Ovary (tissue), 9 donors: ENCODE results near the gene NFKB2. TPM values are rescaled to one million over a fixed set of nuclear protein-coding genes. Genes with fewer than 3 reads are reported as not detected.

Source experiments
- DNase-seq, 5 donors: peaks; one replicate each; pipeline ENCODE4 v3.0.0-alpha.2; 2019 to 2020
- H3K27ac ChIP-seq, 2 donors: fragments of 200-600 bp; one replicate each; pipeline versions ENCODE4 v1.5.1 to v1.8.0; 2019 to 2022
- H3K27me3 ChIP-seq: fragments of 200-600 bp; one replicate; pipeline ENCODE4 v1.8.0; 2022
- H3K36me3 ChIP-seq: fragments of 200-600 bp; sonication (generic); one replicate; pipeline ENCODE4 v1.5.1; 2019
- H3K4me1 ChIP-seq: one replicate; pipeline ENCODE4 v1.8.1; 2013; ENCODE audit warnings: mild to moderate bottlenecking, moderate library complexity; ENCODE audit not compliant: insufficient read depth
- H3K4me3 ChIP-seq: fragments of 200-600 bp; sonication (generic); one replicate; pipeline ENCODE4 v1.5.1; 2017
- H3K9me3 ChIP-seq, 2 donors: fragments of 200-600 bp in 1 of 2; sonication (generic) in 1 of 2; one replicate each; pipeline versions ENCODE4 v1.5.1 to v1.8.1; 2013 to 2019; ENCODE audit warnings: mild to moderate bottlenecking in 1 of 2, moderate library complexity in 1 of 2
- EP300 ChIP-seq: sonication (generic); formaldehyde crosslinking; IDR thresholded peaks from one replicate; pipeline ENCODE4 v1.6.1; 2017; ENCODE audit warnings: antibody characterized with exemption
- POLR2A ChIP-seq: fragments of 450-650 bp; IDR thresholded peaks from one replicate; pipeline ENCODE4 v1.6.1; 2017; ENCODE audit warnings: antibody characterized with exemption, mild to moderate bottlenecking, moderate library complexity
- WGBS, 3 donors: extraction: QIAGEN DNeasy Blood & Tissue Kit in 1 of 3; methylation state at CpG; one replicate each; pipeline versions ENCODE4 v1.1.5 to v1.1.7; 2013 to 2017; 5-methylcytosine and 5-hydroxymethylcytosine counted together
- intact Hi-C, 4 donors: fragments of 100-400 bp; cut with DNase I; formaldehyde crosslinking; loops; one replicate each; pipeline versions ENCODE4 v1.11.0 to v1.15.1; 2022 to 2023
- polyA plus RNA-seq, 2 donors: library from polyadenylated mRNA; stranded (reverse); fragments of 200-250 nt in 1 of 2; fragments of 350-450 nt in 1 of 2; fragmentation: Illumina TruSeq in 1 of 2; extraction: RNeasy Lipid Tissue Mini Kit (QIAGEN cat#74804) in 1 of 2; gene quantifications; one replicate each; pipeline ENCODE4 v1.2.3, GENCODE V29; 2013 to 2014
- total RNA-seq, 7 donors: library from RNA; depleted of rRNA in 2 of 7; stranded (reverse); fragments of >200 nt in 2 of 7; fragmentation: NEBNext Ultra II Directional in 3 of 7; extraction: Animal tissue kit (Norgen Biotek cat#: 25700) in 3 of 7; gene quantifications; one replicate each; pipeline versions ENCODE4 v1.1.0 to v1.2.4, GENCODE V29; 2016 to 2023
- TF ChIP-seq, protein P1 (sequence below), 3 donors: fragments of 450-650 bp in 2 of 3; fragments of 200-600 bp in 1 of 3; IDR thresholded peaks; one replicate each; pipeline versions ENCODE4 v1.5.1 to v1.8.0; 2016 to 2022; ENCODE audit warnings: antibody characterized with exemption in 3 of 3, mild to moderate bottlenecking in 1 of 3
- donor health status: DM: no; HTN: no; CAD: no; lungs with moderate emphysema.
- donor health status: DM: no; HTN: no; CAD: no.
- donor health status: Bipolar disorder and iron deficiency.
- donor health status: DM: yes; HTN: yes; CAD: no.
- donor health status: DM: no; HTN: no; CAD: no.
- donor health status: DM: yes; HTN: yes; CAD: no.

NFKB2 gene
- total and polyA plus RNA-seq, 9 donors: 16.3 to 42.6 (median 32.7) TPM

DNA sequence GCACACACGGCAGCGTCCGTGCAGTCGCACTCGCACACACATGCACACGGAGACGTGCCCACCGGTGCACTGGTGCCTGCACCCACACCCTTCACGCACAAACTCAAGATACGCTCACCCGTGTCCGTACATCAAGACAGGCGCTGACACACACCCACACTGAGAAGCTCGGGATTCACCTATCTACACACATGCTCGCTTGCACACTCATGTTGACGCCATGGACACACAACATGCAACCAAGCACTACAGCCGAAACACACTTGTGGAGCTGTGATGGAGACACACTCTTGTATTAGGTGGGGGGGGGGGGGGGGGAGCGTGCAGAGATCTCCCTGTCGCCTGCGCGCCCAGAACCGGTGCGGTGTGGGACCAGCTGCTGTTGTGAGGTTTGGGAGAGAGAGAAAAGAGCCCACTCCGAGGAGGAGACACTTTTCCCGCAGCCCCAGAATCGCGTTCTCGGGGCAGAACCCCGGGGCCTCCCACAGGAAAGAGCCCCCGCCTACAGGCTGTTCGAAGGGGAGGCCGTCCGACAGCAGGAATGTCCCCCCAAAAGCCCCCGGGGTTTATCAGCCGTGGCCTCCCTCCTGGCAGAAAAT lies 605 bp upstream of the NFKB2 start:
- no peaks in the 10 kb centered on the region for H3K36me3 ChIP-seq
- H3K4me1 ChIP-seq: peaks cover 9% of the 10 kb centered on the region
- TF ChIP-seq EP300: no peak
- TF ChIP-seq POLR2A: no peak
- TF ChIP-seq, protein P1, sequence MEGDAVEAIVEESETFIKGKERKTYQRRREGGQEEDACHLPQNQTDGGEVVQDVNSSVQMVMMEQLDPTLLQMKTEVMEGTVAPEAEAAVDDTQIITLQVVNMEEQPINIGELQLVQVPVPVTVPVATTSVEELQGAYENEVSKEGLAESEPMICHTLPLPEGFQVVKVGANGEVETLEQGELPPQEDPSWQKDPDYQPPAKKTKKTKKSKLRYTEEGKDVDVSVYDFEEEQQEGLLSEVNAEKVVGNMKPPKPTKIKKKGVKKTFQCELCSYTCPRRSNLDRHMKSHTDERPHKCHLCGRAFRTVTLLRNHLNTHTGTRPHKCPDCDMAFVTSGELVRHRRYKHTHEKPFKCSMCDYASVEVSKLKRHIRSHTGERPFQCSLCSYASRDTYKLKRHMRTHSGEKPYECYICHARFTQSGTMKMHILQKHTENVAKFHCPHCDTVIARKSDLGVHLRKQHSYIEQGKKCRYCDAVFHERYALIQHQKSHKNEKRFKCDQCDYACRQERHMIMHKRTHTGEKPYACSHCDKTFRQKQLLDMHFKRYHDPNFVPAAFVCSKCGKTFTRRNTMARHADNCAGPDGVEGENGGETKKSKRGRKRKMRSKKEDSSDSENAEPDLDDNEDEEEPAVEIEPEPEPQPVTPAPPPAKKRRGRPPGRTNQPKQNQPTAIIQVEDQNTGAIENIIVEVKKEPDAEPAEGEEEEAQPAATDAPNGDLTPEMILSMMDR (IDR thresholded peaks at IDR 0.05): no peak
- H3K4me3 ChIP-seq: peak overlapping the region; percentile 75
- intact Hi-C loops: loop anchor here in 2 of 4 donors (5.0 to 10.0 kb wide), 3 partner anchors 87 to 190 kb away; no protein-coding TSS in a partner anchor
- DNase-seq: peak in 1 of 5 donors; percentile 67
- WGBS, 3 donors: 1% methylated on average over 35 of the region's 35 CpGs
- no peaks in the 10 kb centered on the region for H3K9me3 ChIP-seq
- peak overlapping the region; percentile 92 to 97 for H3K27ac ChIP-seq
- no peaks in the 10 kb centered on the region for H3K27me3 ChIP-seq

DNA sequence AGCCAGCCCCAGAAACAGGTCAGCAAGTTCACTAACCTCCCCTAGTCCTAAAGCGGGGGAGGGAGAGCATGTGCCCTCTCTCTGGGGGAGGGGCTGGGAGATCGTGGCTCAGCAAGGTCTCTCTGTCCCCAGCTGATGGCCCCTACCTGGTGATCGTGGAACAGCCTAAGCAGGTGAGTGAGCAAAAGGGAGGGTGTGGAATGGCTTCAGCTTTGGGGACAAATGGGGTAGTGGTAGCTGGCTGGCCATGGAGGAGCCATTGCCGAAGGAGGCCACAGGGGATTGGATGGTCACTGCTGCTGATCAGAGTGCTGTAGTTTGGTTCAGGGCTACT lies 779 bp downstream of the NFKB2 start:
- Histone ChIP-seq H3K9me3 (no peaks in the 10 kb centered on the region), H3K4me3 (peak overlapping the region; percentile 75), H3K36me3 (no peaks in the 10 kb centered on the region), H3K27me3 (no peaks in the 10 kb centered on the region), H3K27ac (peak overlapping the region; percentile 92 to 97), H3K4me1 (peaks cover 11% of the 10 kb centered on the region)
- TF ChIP-seq, protein P1 (IDR thresholded peaks at IDR 0.05): no peak
- TF ChIP-seq EP300 (no peak), POLR2A (no peak)
- intact Hi-C loops: loop anchor here in 1 of 4 donors (5.0 to 10.0 kb wide), 2 partner anchors 86 to 189 kb away; no protein-coding TSS in a partner anchor
- 35 to 37% (median 35%) methylated on average over 4 of the region's 4 CpGs for WGBS, 3 donors
- DNase-seq: no peak

DNA sequence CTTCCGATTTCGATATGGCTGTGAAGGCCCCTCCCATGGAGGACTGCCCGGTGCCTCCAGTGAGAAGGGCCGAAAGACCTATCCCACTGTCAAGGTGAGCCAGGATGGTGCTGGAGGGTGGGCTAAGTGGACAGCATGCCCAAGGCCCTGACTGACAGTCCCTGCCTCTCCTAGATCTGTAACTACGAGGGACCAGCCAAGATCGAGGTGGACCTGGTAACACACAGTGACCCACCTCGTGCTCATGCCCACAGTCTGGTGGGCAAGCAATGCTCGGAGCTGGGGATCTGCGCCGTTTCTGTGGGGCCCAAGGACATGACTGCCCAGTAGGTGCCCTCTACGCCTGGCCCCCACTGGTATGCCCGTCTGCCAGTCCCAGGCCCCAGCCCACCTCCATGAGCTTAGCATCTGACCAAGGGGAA lies 1.2 kb downstream of the NFKB2 start:
- DNase-seq: peak in 1 of 5 donors; percentile 7
- Histone ChIP-seq H3K4me1 (peaks cover 11% of the 10 kb centered on the region), H3K27me3 (no peaks in the 10 kb centered on the region), H3K9me3 (no peaks in the 10 kb centered on the region), H3K27ac (peak overlapping the region in 1 of 2 donors; percentile 97), H3K4me3 (no peak overlapping the region), H3K36me3 (no peaks in the 10 kb centered on the region)
- WGBS, 3 donors: 79 to 80% (median 79%) methylated on average over 12 of the region's 12 CpGs
- intact Hi-C loops: loop anchor here in 1 of 4 donors (5.0 to 10.0 kb wide), 2 partner anchors 86 to 188 kb away; no protein-coding TSS in a partner anchor
- no peak for TF ChIP-seq POLR2A

DNA sequence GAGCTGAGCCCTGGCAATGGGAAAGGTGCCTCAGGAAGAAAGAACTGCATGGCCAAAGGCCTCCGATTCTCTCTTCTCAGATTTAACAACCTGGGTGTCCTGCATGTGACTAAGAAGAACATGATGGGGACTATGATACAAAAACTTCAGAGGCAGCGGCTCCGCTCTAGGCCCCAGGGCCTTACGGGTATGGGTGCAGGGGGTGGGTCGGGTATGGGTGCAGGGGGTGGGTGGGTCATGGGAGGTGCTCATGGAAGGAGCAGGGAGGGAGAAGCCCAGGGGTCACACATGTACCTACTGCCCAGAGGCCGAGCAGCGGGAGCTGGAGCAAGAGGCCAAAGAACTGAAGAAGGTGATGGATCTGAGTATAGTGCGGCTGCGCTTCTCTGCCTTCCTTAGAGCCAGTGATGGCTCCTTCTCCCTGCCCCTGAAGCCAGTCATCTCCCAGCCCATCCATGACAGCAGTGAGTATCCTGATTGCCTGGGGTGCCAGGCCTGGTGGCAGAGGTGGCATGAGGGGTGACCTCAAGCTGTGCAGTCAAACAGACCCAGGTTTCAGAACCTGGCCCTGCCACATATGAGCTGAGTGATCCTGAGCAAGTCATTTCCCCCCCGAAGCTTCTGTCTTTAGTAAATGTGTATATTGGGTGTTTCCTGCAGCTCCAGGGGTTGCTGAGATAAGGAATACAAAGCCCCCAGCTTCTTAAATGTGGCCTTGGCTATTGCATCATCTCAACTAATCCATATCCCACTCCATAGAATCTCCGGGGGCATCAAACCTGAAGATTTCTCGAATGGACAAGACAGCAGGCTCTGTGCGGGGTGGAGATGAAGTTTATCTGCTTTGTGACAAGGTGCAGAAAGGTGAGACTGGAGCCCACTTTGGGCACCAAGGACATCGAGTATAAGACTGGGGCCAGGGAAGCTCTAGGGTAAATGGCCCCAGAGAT lies 2.0 kb downstream of the NFKB2 start:
- H3K4me3 ChIP-seq: no peak overlapping the region
- peaks cover 11% of the 10 kb centered on the region for H3K4me1 ChIP-seq
- WGBS, 3 donors: 88 to 90% (median 89%) methylated on average over 14 of the region's 14 CpGs
- H3K27me3 ChIP-seq: no peaks in the 10 kb centered on the region
- intact Hi-C loops: loop anchor here in 1 of 4 donors (5.0 to 10.0 kb wide), 2 partner anchors 85 to 187 kb away; no protein-coding TSS in a partner anchor
- DNase-seq: peak in 1 of 5 donors; percentile 8
- H3K27ac ChIP-seq: no peak overlapping the region
- no peaks in the 10 kb centered on the region for H3K9me3 ChIP-seq
- no peaks in the 10 kb centered on the region for H3K36me3 ChIP-seq
- TF ChIP-seq, protein P1 (IDR thresholded peaks at IDR 0.05): no peak
- TF ChIP-seq POLR2A (no peak), EP300 (no peak)
